HEK293T (cell line): ENCODE data around the gene VIPR2.

Experiments used
- CTCF ChIA-PET: fragments of 350-600 bp; formaldehyde crosslinking; extraction: SDS; loops from one replicate; lab custom pipeline; 2021; ENCODE audit warnings: antibody characterized with exemption, inconsistent platforms; lab: Yijun Ruan, JAX
- POLR2A ChIA-PET: fragments of 350-600 bp; formaldehyde crosslinking; extraction: SDS; loops from one replicate; lab custom pipeline; 2020; ENCODE audit warnings: antibody characterized with exemption, inconsistent platforms; lab: Yijun Ruan, JAX
- DNase-seq: peaks from one replicate; pipeline ENCODE4 v3.0.0; 2012; ENCODE audit warnings: mixed read lengths; ENCODE audit errors: extremely low spot score
- ARNT ChIP-seq: fragments of 450-650 bp; IDR thresholded peaks from 2 replicates; pipeline ENCODE4 v1.6.1; 2017; ENCODE audit warnings: mild to moderate bottlenecking
- BHLHE40 ChIP-seq: fragments of 450-650 bp; IDR thresholded peaks from 2 replicates; pipeline ENCODE4 v1.6.1; 2016; ENCODE audit warnings: mild to moderate bottlenecking, moderate library complexity, borderline replicate concordance
- CTBP1 ChIP-seq: fragments of 450-650 bp; IDR thresholded peaks from 2 replicates; pipeline ENCODE4 v1.6.1; 2016; ENCODE audit warnings: borderline replicate concordance
- ELF4 ChIP-seq: fragments of 450-650 bp; IDR thresholded peaks from 2 replicates; pipeline ENCODE4 v1.6.1; 2017; ENCODE audit warnings: antibody characterized with exemption
- FOXA1 ChIP-seq: fragments of 450-650 bp; IDR thresholded peaks from 2 replicates; pipeline ENCODE4 v1.6.1; 2016; ENCODE audit warnings: mild to moderate bottlenecking
- FOXK2 ChIP-seq: fragments of 450-650 bp; IDR thresholded peaks from 2 replicates; pipeline ENCODE4 v1.6.1; 2016; ENCODE audit warnings: mild to moderate bottlenecking
- FOXM1 ChIP-seq: fragments of 450-650 bp; IDR thresholded peaks from 2 replicates; pipeline ENCODE4 v1.6.1; 2017; ENCODE audit warnings: mild to moderate bottlenecking, borderline replicate concordance
- HDGF ChIP-seq: fragments of 450-650 bp; IDR thresholded peaks from 2 replicates; pipeline ENCODE4 v1.6.1; 2017; ENCODE audit warnings: antibody characterized with exemption, borderline replicate concordance
- L3MBTL2 ChIP-seq: fragments of 450-650 bp; conservative IDR thresholded peaks from 2 replicates; pipeline ENCODE4 v1.6.1; 2016; ENCODE audit warnings: mild to moderate bottlenecking
- LEF1 ChIP-seq: fragments of 450-650 bp; IDR thresholded peaks from 2 replicates; pipeline ENCODE4 v1.6.1; 2017; ENCODE audit warnings: mild to moderate bottlenecking, borderline replicate concordance
- NFRKB ChIP-seq: fragments of 450-650 bp; IDR thresholded peaks from 2 replicates; pipeline ENCODE4 v1.6.1; 2016; ENCODE audit warnings: mild to moderate bottlenecking, moderate library complexity
- PKNOX1 ChIP-seq: fragments of 450-650 bp; IDR thresholded peaks from 2 replicates; pipeline ENCODE4 v1.6.1; 2016
- SP1 ChIP-seq: fragments of 450-650 bp; IDR thresholded peaks from 2 replicates; pipeline ENCODE4 v1.6.1; 2017
- SUZ12 ChIP-seq: fragments of 450-650 bp; IDR thresholded peaks from 2 replicates; pipeline ENCODE4 v1.6.1; 2016; ENCODE audit warnings: mild to moderate bottlenecking
- TARDBP ChIP-seq: fragments of 450-650 bp; IDR thresholded peaks from 2 replicates; pipeline ENCODE4 v1.6.1; 2016
- ZNF384 ChIP-seq: fragments of 450-650 bp; IDR thresholded peaks from 2 replicates; pipeline ENCODE4 v1.6.1; 2016

Gene VIPR2

GRCh38 chr7:159154243-159154642, 9.6 kb upstream of the VIPR2 start:
- CTCF ChIA-PET: no interaction called here
- TF ChIP-seq PKNOX1: no peak

GRCh38 chr7:159153511-159153910, 8.8 kb upstream of the VIPR2 start:
- DNase-seq: no peak
- POLR2A ChIA-PET: no interaction called here
- TF ChIP-seq FOXM1: no peak
- TF ChIP-seq CTBP1: no peak
- no peak for TF ChIP-seq ZNF384
- TF ChIP-seq PKNOX1: no peak
- no peak for TF ChIP-seq HDGF
- TF ChIP-seq SP1: no peak
- no peak for TF ChIP-seq FOXK2
- TF ChIP-seq ELF4: no peak
- TF ChIP-seq SUZ12: no peak
- CTCF ChIA-PET: no interaction called here

More at GRCh38 chr7:159154243-159154642, 9.6 kb upstream of the VIPR2 start:
- POLR2A ChIA-PET: no interaction called here
- peak; percentile 45 for DNase-seq

GRCh38 chr7:159152816-159153215, 8.1 kb upstream of the VIPR2 start:
- CTCF ChIA-PET: no interaction called here
- TF ChIP-seq FOXK2: no peak
- POLR2A ChIA-PET: no interaction called here
- no peak for DNase-seq

- ChIA-PET CTCF (no interaction called here), POLR2A (interaction anchor here (0.8 kb wide), 1 partner anchor 287 kb away, joined by 3 read pairs; no protein-coding TSS in a partner anchor)
- TF ChIP-seq FOXK2 (no peak), ELF4 (no peak)
- no peak for DNase-seq
Measured at GRCh38 chr7:159151231-159151630, 6.6 kb upstream of the VIPR2 start.

- ChIA-PET POLR2A (no interaction called here), CTCF (no interaction called here)
- no peak for DNase-seq
- TF ChIP-seq LEF1: no peak
- TF ChIP-seq SUZ12: no peak
- TF ChIP-seq SP1: no peak
- no peak for TF ChIP-seq PKNOX1
- no peak for TF ChIP-seq FOXA1
- no peak for TF ChIP-seq ARNT
- TF ChIP-seq TARDBP: no peak
- no peak for TF ChIP-seq L3MBTL2
- no peak for TF ChIP-seq FOXK2
- no peak for TF ChIP-seq ELF4
- no peak for TF ChIP-seq HDGF
- TF ChIP-seq ZNF384: no peak
- TF ChIP-seq BHLHE40: no peak
- TF ChIP-seq NFRKB: no peak
- no peak for TF ChIP-seq FOXM1
- TF ChIP-seq CTBP1: no peak
Measured at GRCh38 chr7:159149488-159149887, 4.8 kb upstream of the VIPR2 start.

GRCh38 chr7:159148430-159149395, 4.0 kb upstream of the VIPR2 start:
- no peak for TF ChIP-seq HDGF
- TF ChIP-seq ELF4: no peak
- no peak for TF ChIP-seq FOXK2
- TF ChIP-seq PKNOX1: no peak
- TF ChIP-seq NFRKB: no peak
- TF ChIP-seq SUZ12: no peak
- TF ChIP-seq SP1: no peak
- DNase-seq: no peak
- CTCF ChIA-PET: no interaction called here
- POLR2A ChIA-PET: no interaction called here

GRCh38 chr7:159147687-159148086, 3.0 kb upstream of the VIPR2 start:
- TF ChIP-seq ELF4: no peak
- TF ChIP-seq BHLHE40: no peak
- no peak for TF ChIP-seq PKNOX1
- TF ChIP-seq SUZ12: no peak
- no peak for TF ChIP-seq FOXK2
- TF ChIP-seq ZNF384: no peak
- no peak for TF ChIP-seq L3MBTL2
- TF ChIP-seq TARDBP: no peak
- no peak for TF ChIP-seq SP1
- no peak for TF ChIP-seq LEF1
- TF ChIP-seq FOXA1: no peak
- TF ChIP-seq CTBP1: no peak
- TF ChIP-seq ARNT: no peak
- TF ChIP-seq NFRKB: no peak
- no peak for TF ChIP-seq HDGF
- TF ChIP-seq FOXM1: no peak
- ChIA-PET CTCF (interaction anchor here (0.6 kb wide), 1 partner anchor 60 kb away, joined by 4 read pairs; no protein-coding TSS in a partner anchor), POLR2A (no interaction called here)
- no peak for DNase-seq
